Aorta (tissue), 5 donors: ENCODE data around the gene ALDOB. TPM values are rescaled to one million over a fixed set of nuclear protein-coding genes. Genes with fewer than 3 reads are reported as not detected.
A peak's percentile ranks its signal among the peaks of the same experiment; 100 is the strongest.
"Not testable (repeated sequence)": the region's sequence is repeated elsewhere in the genome, so short reads cannot be mapped to it uniquely, and the experiment has no call there.

Experiments
- ATAC-seq: fragments of 200-7000 bp; cut with Tn5 transposase; one replicate; pipeline ENCODE4 v1.9.1; 2022; ENCODE audit warnings: moderate library complexity; ENCODE audit not compliant: low FRiP score
- DNase-seq, 2 donors: peaks; one replicate each; pipeline ENCODE4 v3.0.0-alpha.2; 2020
- H3K27ac ChIP-seq, 2 donors: one replicate each; pipeline ENCODE4 v1.5.1; 2013; ENCODE audit warnings: low read length in 2 of 2, mild to moderate bottlenecking in 2 of 2, moderate library complexity in 2 of 2, control low read depth in 1 of 2, inconsistent platforms in 1 of 2, low read depth in 1 of 2
- H3K27me3 ChIP-seq, 2 donors: one replicate each; pipeline ENCODE4 v1.6.1; 2013; ENCODE audit warnings: control low read depth in 1 of 2, low read length in 1 of 2, mild to moderate bottlenecking in 1 of 2, moderate library complexity in 1 of 2; ENCODE audit not compliant: insufficient read depth in 2 of 2, control insufficient read depth in 1 of 2
- H3K36me3 ChIP-seq, 2 donors: one replicate each; pipeline ENCODE4 v1.6.1; 2013; ENCODE audit warnings: control low read depth in 1 of 2, low read length in 1 of 2, mild to moderate bottlenecking in 1 of 2; ENCODE audit not compliant: insufficient read depth in 2 of 2, control insufficient read depth in 1 of 2
- H3K4me1 ChIP-seq, 2 donors: one replicate each; pipeline ENCODE4 v1.6.1; 2013; ENCODE audit warnings: low read length in 2 of 2, control low read depth in 1 of 2, mild to moderate bottlenecking in 1 of 2, moderate library complexity in 1 of 2; ENCODE audit not compliant: insufficient read depth in 2 of 2, control insufficient read depth in 1 of 2
- H3K4me3 ChIP-seq, 2 donors: one replicate each; pipeline ENCODE4 v1.5.1; 2013; ENCODE audit warnings: low read length in 2 of 2, control low read depth in 1 of 2, mild to moderate bottlenecking in 1 of 2
- H3K9me3 ChIP-seq: one replicate; pipeline ENCODE4 v1.6.1; 2013; ENCODE audit warnings: mild to moderate bottlenecking, low read length; ENCODE audit not compliant: control insufficient read depth
- WGBS, 2 donors: extraction: QIAGEN DNeasy Blood & Tissue Kit; methylation state at CpG; one replicate each; pipeline ENCODE4 v1.1.7; 2013; 5-methylcytosine and 5-hydroxymethylcytosine counted together
- intact Hi-C, 2 donors: fragments of 100-400 bp; cut with DNase I; formaldehyde crosslinking; loops; one replicate each; pipeline versions ENCODE4 v1.14.2 to v1.15.0; 2022
- polyA plus RNA-seq, 2 donors: library from polyadenylated mRNA; stranded (reverse); fragments of 200-250 nt; gene quantifications; one replicate each; pipeline ENCODE4 v1.2.3, GENCODE V29; 2013
- total RNA-seq, 2 donors: library from RNA; stranded (reverse); fragmentation: NEBNext Ultra II Directional; extraction: Animal tissue kit (Norgen Biotek cat#: 25700); gene quantifications; one replicate each; pipeline ENCODE4 v1.2.1, GENCODE V29; 2021
- donor health status: healthy with polysubstance abuse.
- donor health status: Bipolar disorder and iron deficiency.
- donor health status: DM: no; HTN: no; CAD: no.
- donor health status: DM: no; HTN: no; CAD: no.
- donor health status: DM: yes; HTN: yes; CAD: no.

ALDOB gene
- total and polyA plus RNA-seq, 4 donors, result 1.3 to 1,178 TPM; not detected in 2

- intact Hi-C loops, result loop anchor here in 1 of 2 donors (5.0 to 10.0 kb wide), 3 partner anchors 57 to 1043 kb away; partner anchors contain the start of genes RNF20 and TEX10
- no peak overlapping the region for H3K27ac ChIP-seq
- DNase-seq (no peak), ATAC-seq (no peak)
- 7 to 12% methylated on average over 4 of the region's 4 CpGs for WGBS, 2 donors
- peaks cover 0 to 6% of the 10 kb centered on the region in 2 donors for H3K36me3 ChIP-seq
- no peaks in the 10 kb centered on the region for H3K27me3 ChIP-seq
- peaks cover 0 to 5% of the 10 kb centered on the region in 2 donors for H3K4me1 ChIP-seq
- peak overlapping the region; percentile 86 to 99 for H3K4me3 ChIP-seq
- H3K9me3 ChIP-seq, result no peaks in the 10 kb centered on the region
These were observed 37.9 kb downstream of the ALDOB start for GRCh38 chr9:101397746-101398067.

- DNase-seq, result no peak
- Histone ChIP-seq H3K9me3 (no peaks in the 10 kb centered on the region), H3K4me3 (no peak overlapping the region), H3K27me3 (no peaks in the 10 kb centered on the region), H3K27ac (no peak overlapping the region), H3K4me1 (peaks cover 0 to 5% of the 10 kb centered on the region in 2 donors), H3K36me3 (no peaks in the 10 kb centered on the region)
- intact Hi-C loops, result loop anchor here in 1 of 2 donors (5.0 to 10.0 kb wide), 3 partner anchors 60 to 1040 kb away; partner anchors contain the start of genes RNF20 and TEX10
- WGBS, 2 donors, result 95 to 100% methylated on average over 1 of the region's 1 CpG
- no peak for ATAC-seq
These were observed 40.9 kb downstream of the ALDOB start for GRCh38 chr9:101394687-101395086.

GRCh38 chr9:101393135-101393534, 42.4 kb downstream of the ALDOB start:
- intact Hi-C loops, result loop anchor here in 1 of 2 donors (10.0 kb wide), 2 partner anchors 62 to 1038 kb away; partner anchors contain the start of gene TEX10
- Histone ChIP-seq H3K27me3 (no peaks in the 10 kb centered on the region), H3K36me3 (no peaks in the 10 kb centered on the region), H3K9me3 (no peaks in the 10 kb centered on the region), H3K4me1 (peaks cover 0 to 5% of the 10 kb centered on the region in 2 donors), H3K4me3 (no peak overlapping the region), H3K27ac (no peak overlapping the region)
- DNase-seq, result no peak
- WGBS, 2 donors, result 97 to 99% methylated on average over 3 of the region's 3 CpGs
- no peak for ATAC-seq

GRCh38 chr9:101388507-101388993, 47.0 kb downstream of the ALDOB start:
- intact Hi-C loops, result no loop called here

GRCh38 chr9:101387871-101388506, 47.6 kb downstream of the ALDOB start:
- H3K4me3 ChIP-seq, result no peak overlapping the region
- ATAC-seq (no peak), DNase-seq (no peak)
- H3K27me3 ChIP-seq, result no peaks in the 10 kb centered on the region
- H3K4me1 ChIP-seq, result no peaks in the 10 kb centered on the region
- H3K27ac ChIP-seq, result no peak overlapping the region
- intact Hi-C loops, result no loop called here
- no peaks in the 10 kb centered on the region for H3K9me3 ChIP-seq
- WGBS, 2 donors, result 52 to 54% methylated on average over 6 of the region's 6 CpGs
- no peaks in the 10 kb centered on the region for H3K36me3 ChIP-seq

More at GRCh38 chr9:101388507-101388993, 47.0 kb downstream of the ALDOB start:
- WGBS, 2 donors, result 84 to 86% methylated on average over 2 of the region's 2 CpGs
- ATAC-seq (no peak), DNase-seq (no peak)
- no peak overlapping the region for H3K4me3 ChIP-seq
- H3K36me3 ChIP-seq, result no peaks in the 10 kb centered on the region
- H3K4me1 ChIP-seq, result no peaks in the 10 kb centered on the region
- H3K27me3 ChIP-seq, result no peaks in the 10 kb centered on the region
- H3K27ac ChIP-seq, result no peak overlapping the region
- no peaks in the 10 kb centered on the region for H3K9me3 ChIP-seq

- ATAC-seq, intact Hi-C loops, H3K36me3 ChIP-seq, H3K27me3 ChIP-seq, H3K9me3 ChIP-seq, H3K4me1 ChIP-seq, DNase-seq, H3K4me3 ChIP-seq, H3K27ac ChIP-seq: not testable (repeated sequence)
- WGBS, 2 donors, result 86 to 89% methylated on average over 11 of the region's 11 CpGs
These were observed 50.6 kb downstream of the ALDOB start, which contains the start of gene BAAT for GRCh38 chr9:101384873-101385536. Gene BAAT (minus strand): TSS chr9:101385006. CDS start chr9:101371404, 13,602 bp downstream.

- no peaks in the 10 kb centered on the region for H3K36me3 ChIP-seq
- intact Hi-C loops, result no loop called here
- no peak overlapping the region for H3K27ac ChIP-seq
- H3K27me3 ChIP-seq, result no peaks in the 10 kb centered on the region
- no peak for DNase-seq
- H3K4me3 ChIP-seq, result no peak overlapping the region
- no peak for ATAC-seq
- H3K4me1 ChIP-seq, result no peaks in the 10 kb centered on the region
- 92% methylated on average over 2 of the region's 2 CpGs for WGBS, 2 donors
- H3K9me3 ChIP-seq, result no peaks in the 10 kb centered on the region
These were observed 52.2 kb downstream of the ALDOB start for GRCh38 chr9:101383361-101383760.

GRCh38 chr9:101381833-101382342, 53.7 kb downstream of the ALDOB start:
- H3K9me3 ChIP-seq, result no peaks in the 10 kb centered on the region
- H3K27me3 ChIP-seq, result no peaks in the 10 kb centered on the region
- no peaks in the 10 kb centered on the region for H3K36me3 ChIP-seq
- no peaks in the 10 kb centered on the region for H3K4me1 ChIP-seq
- H3K4me3 ChIP-seq, result no peak overlapping the region
- WGBS, 2 donors, result 88 to 91% methylated on average over 2 of the region's 2 CpGs
- intact Hi-C loops, result no loop called here
- ATAC-seq (no peak), DNase-seq (no peak)
- no peak overlapping the region for H3K27ac ChIP-seq
